HepG2 (cell line): ENCODE results near the gene PAK1. TPM values are rescaled to one million over a fixed set of nuclear protein-coding genes. Genes with fewer than 3 reads are reported as not detected.
A peak's percentile ranks its signal among the peaks of the same experiment; 100 is the strongest.

Source experiments
- ATF1 ChIP-seq: IDR thresholded peaks from 2 replicates; pipeline ENCODE4 v1.6.1; 2016; ENCODE audit warnings: mild to moderate bottlenecking, control low read depth
- BHLHE40 ChIP-seq: IDR thresholded peaks from 2 replicates; pipeline ENCODE4 v1.6.1; 2011; ENCODE audit warnings: low read length, improper control_type of control experiment
- FOXK2 ChIP-seq: fragments of 450-650 bp; IDR thresholded peaks from 2 replicates; pipeline ENCODE4 v1.6.1; 2016
- HIVEP1 ChIP-seq: sonication (generic); formaldehyde crosslinking; IDR thresholded peaks from 2 replicates; pipeline ENCODE4 v1.4.0; 2020; ENCODE audit warnings: mild to moderate bottlenecking, missing genetic modification reagents
- KLF6 ChIP-seq: IDR thresholded peaks from 2 replicates; pipeline ENCODE4 v1.8.0; 2016; ENCODE audit warnings: missing biosample characterization, missing genetic modification reagents
- MAFF ChIP-seq: IDR thresholded peaks from 2 replicates; pipeline ENCODE4 v1.6.1; 2011; ENCODE audit warnings: low read depth, low read length, improper control_type of control experiment
- MBD4 ChIP-seq: IDR thresholded peaks from 2 replicates; pipeline ENCODE4 v1.6.1; 2012; ENCODE audit warnings: low read length, inconsistent platforms, borderline replicate concordance
- NR3C1 ChIP-seq: sonication (generic); formaldehyde crosslinking; IDR thresholded peaks from 2 replicates; pipeline ENCODE4 v1.4.0; 2020; ENCODE audit warnings: missing genetic modification reagents
- PHF21A ChIP-seq: sonication (generic); formaldehyde crosslinking; IDR thresholded peaks from 2 replicates; pipeline ENCODE4 v1.5.0; 2020; ENCODE audit warnings: mild to moderate bottlenecking, missing genetic modification reagents
- RBFOX2 ChIP-seq: fragments of 200-400 bp; formaldehyde crosslinking; IDR thresholded peaks from 2 replicates; pipeline ENCODE4 v1.6.1; 2017; ENCODE audit warnings: low read depth, mild to moderate bottlenecking, low read length
- TAF1 ChIP-seq: sonication (generic); formaldehyde crosslinking; IDR thresholded peaks from 2 replicates; pipeline ENCODE4 v1.4.0; 2020; ENCODE audit warnings: missing genetic modification reagents
- TBX2 ChIP-seq: sonication (generic); formaldehyde crosslinking; IDR thresholded peaks from 2 replicates; pipeline ENCODE4 v1.5.0; 2020; ENCODE audit warnings: missing genetic modification reagents, mild to moderate bottlenecking, borderline replicate concordance
- ZBTB14 ChIP-seq: sonication (generic); formaldehyde crosslinking; IDR thresholded peaks from 2 replicates; pipeline ENCODE4 v1.4.0; 2020; ENCODE audit warnings: missing genetic modification reagents
- ZBTB34 ChIP-seq: sonication (generic); formaldehyde crosslinking; IDR thresholded peaks from 2 replicates; pipeline ENCODE4 v1.8.0; 2022; ENCODE audit warnings: mild to moderate bottlenecking, missing genetic modification reagents
- ZNF292 ChIP-seq: sonication (generic); formaldehyde crosslinking; IDR thresholded peaks from 2 replicates; pipeline ENCODE4 v1.8.1; 2022; ENCODE audit warnings: mild to moderate bottlenecking, low read depth, missing genetic modification reagents, borderline replicate concordance
- ZNF350 ChIP-seq: sonication (generic); formaldehyde crosslinking; IDR thresholded peaks from 2 replicates; pipeline ENCODE4 v1.4.0; 2020; ENCODE audit warnings: mild to moderate bottlenecking, low read depth, missing genetic modification reagents, borderline replicate concordance
- ZNF432 ChIP-seq: sonication (generic); formaldehyde crosslinking; IDR thresholded peaks from 2 replicates; pipeline ENCODE4 v1.5.0; 2020; ENCODE audit warnings: missing genetic modification reagents, mild to moderate bottlenecking, borderline replicate concordance
- ZNF44 ChIP-seq: sonication (generic); formaldehyde crosslinking; IDR thresholded peaks from 2 replicates; pipeline ENCODE4 v1.5.1; 2020; ENCODE audit warnings: mild to moderate bottlenecking, missing genetic modification reagents
- ZNF572 ChIP-seq: sonication (generic); formaldehyde crosslinking; IDR thresholded peaks from 2 replicates; pipeline ENCODE4 v1.5.1; 2020; ENCODE audit warnings: mild to moderate bottlenecking, missing genetic modification reagents
- ZNF788 ChIP-seq: sonication (generic); formaldehyde crosslinking; IDR thresholded peaks from 2 replicates; pipeline ENCODE4 v1.5.0; 2020; ENCODE audit warnings: mild to moderate bottlenecking, missing genetic modification reagents, borderline replicate concordance
- polyA plus RNA-seq, 8 experiments: library from polyadenylated mRNA; depleted of rRNA in 3 of 8; stranded (reverse) in 7 of 8; unstranded in 1 of 8; fragments of >200 nt; fragmentation: Illumina TruSeq in 4 of 8; extraction: Trizol in 4 of 8; gene quantifications; 2 replicates each; pipeline versions ENCODE4 v1.2.1 to v1.2.3, GENCODE V29; 2011 to 2016; ENCODE audit warnings: low read depth in 4 of 8, missing spikeins in 1 of 8, mixed read lengths in 1 of 8; ENCODE audit not compliant: insufficient read depth in 1 of 8
- total RNA-seq, 5 experiments: library from RNA; depleted of rRNA; stranded (reverse); fragments of >200 nt; fragmentation: Illumina TruSeq; extraction: Trizol; gene quantifications; 2 replicates each; pipeline ENCODE4 v1.2.3, GENCODE V29; 2016; ENCODE audit warnings: low read depth in 1 of 5
- TF ChIP-seq, protein P1 (sequence below): sonication (generic); formaldehyde crosslinking; IDR thresholded peaks from 2 replicates; pipeline ENCODE4 v1.4.0; 2020; ENCODE audit warnings: missing genetic modification reagents
- TF ChIP-seq, protein P2 (sequence below): sonication (generic); formaldehyde crosslinking; IDR thresholded peaks from 2 replicates; pipeline ENCODE4 v1.4.0; 2020; ENCODE audit warnings: missing genetic modification reagents

Gene PAK1
- total and polyA plus RNA-seq, 2 of the 13 experiments (the other 11 are each of a cell fraction or from before 2014, with no cell fraction given) = 1.5 to 4.3 TPM

- TF ChIP-seq MAFF = peak; percentile 57
- no peak for TF ChIP-seq MBD4
- TF ChIP-seq ZNF350 (CRISPR knock-in tag) = no peak
- TF ChIP-seq KLF6 (CRISPR knock-in tag) = no peak
- no peak for TF ChIP-seq FOXK2
- TF ChIP-seq ZNF572 = no peak
- TF ChIP-seq ZBTB34 = no peak
- no peak for TF ChIP-seq ZNF44 (CRISPR knock-in tag)
- TF ChIP-seq ZNF788 (CRISPR knock-in tag) = no peak
- no peak for TF ChIP-seq BHLHE40
- no peak for TF ChIP-seq ZNF292 (CRISPR knock-in tag)
- TF ChIP-seq ZNF432 (CRISPR knock-in tag) = no peak
- TF ChIP-seq, protein P1, sequence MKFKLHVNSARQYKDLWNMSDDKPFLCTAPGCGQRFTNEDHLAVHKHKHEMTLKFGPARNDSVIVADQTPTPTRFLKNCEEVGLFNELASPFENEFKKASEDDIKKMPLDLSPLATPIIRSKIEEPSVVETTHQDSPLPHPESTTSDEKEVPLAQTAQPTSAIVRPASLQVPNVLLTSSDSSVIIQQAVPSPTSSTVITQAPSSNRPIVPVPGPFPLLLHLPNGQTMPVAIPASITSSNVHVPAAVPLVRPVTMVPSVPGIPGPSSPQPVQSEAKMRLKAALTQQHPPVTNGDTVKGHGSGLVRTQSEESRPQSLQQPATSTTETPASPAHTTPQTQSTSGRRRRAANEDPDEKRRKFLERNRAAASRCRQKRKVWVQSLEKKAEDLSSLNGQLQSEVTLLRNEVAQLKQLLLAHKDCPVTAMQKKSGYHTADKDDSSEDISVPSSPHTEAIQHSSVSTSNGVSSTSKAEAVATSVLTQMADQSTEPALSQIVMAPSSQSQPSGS (CRISPR knock-in tag) = no peak
- no peak for TF ChIP-seq RBFOX2
- TF ChIP-seq TAF1 (CRISPR knock-in tag) = no peak
- TF ChIP-seq TBX2 (CRISPR knock-in tag) = peak; percentile 42; the same call in 1 of the 2 replicates
- no peak for TF ChIP-seq PHF21A
- no peak for TF ChIP-seq HIVEP1 (CRISPR knock-in tag)
- TF ChIP-seq ATF1 (CRISPR knock-in tag) = no peak
- TF ChIP-seq, protein P2, sequence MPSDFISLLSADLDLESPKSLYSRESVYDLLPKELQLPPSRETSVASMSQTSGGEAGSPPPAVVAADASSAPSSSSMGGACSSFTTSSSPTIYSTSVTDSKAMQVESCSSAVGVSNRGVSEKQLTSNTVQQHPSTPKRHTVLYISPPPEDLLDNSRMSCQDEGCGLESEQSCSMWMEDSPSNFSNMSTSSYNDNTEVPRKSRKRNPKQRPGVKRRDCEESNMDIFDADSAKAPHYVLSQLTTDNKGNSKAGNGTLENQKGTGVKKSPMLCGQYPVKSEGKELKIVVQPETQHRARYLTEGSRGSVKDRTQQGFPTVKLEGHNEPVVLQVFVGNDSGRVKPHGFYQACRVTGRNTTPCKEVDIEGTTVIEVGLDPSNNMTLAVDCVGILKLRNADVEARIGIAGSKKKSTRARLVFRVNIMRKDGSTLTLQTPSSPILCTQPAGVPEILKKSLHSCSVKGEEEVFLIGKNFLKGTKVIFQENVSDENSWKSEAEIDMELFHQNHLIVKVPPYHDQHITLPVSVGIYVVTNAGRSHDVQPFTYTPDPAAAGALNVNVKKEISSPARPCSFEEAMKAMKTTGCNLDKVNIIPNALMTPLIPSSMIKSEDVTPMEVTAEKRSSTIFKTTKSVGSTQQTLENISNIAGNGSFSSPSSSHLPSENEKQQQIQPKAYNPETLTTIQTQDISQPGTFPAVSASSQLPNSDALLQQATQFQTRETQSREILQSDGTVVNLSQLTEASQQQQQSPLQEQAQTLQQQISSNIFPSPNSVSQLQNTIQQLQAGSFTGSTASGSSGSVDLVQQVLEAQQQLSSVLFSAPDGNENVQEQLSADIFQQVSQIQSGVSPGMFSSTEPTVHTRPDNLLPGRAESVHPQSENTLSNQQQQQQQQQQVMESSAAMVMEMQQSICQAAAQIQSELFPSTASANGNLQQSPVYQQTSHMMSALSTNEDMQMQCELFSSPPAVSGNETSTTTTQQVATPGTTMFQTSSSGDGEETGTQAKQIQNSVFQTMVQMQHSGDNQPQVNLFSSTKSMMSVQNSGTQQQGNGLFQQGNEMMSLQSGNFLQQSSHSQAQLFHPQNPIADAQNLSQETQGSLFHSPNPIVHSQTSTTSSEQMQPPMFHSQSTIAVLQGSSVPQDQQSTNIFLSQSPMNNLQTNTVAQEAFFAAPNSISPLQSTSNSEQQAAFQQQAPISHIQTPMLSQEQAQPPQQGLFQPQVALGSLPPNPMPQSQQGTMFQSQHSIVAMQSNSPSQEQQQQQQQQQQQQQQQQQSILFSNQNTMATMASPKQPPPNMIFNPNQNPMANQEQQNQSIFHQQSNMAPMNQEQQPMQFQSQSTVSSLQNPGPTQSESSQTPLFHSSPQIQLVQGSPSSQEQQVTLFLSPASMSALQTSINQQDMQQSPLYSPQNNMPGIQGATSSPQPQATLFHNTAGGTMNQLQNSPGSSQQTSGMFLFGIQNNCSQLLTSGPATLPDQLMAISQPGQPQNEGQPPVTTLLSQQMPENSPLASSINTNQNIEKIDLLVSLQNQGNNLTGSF (CRISPR knock-in tag) = no peak
- no peak for TF ChIP-seq ZBTB14 (CRISPR knock-in tag)
- TF ChIP-seq NR3C1 (CRISPR knock-in tag) = no peak
These were observed 174.3 kb downstream of the PAK1 start (continued) for GRCh38 chr11:77299528-77299993.
